HL-60 (cell line): Measurements from ENCODE around the gene ASAP3.

Source experiments
- DNase-seq, 2 experiments: peaks; one replicate each; pipeline ENCODE4 v3.0.0-alpha.2; 2010 to 2020; ENCODE audit warnings: low read depth in 1 of 2, low spot score in 1 of 2
- H3K27ac ChIP-seq: fragments of 250-450 bp; sonication (Bioruptor Pico); replicated peaks from 2 replicates; pipeline ENCODE4 v1.5.1; 2020; ENCODE audit warnings: mild to moderate bottlenecking, moderate library complexity
- H3K27me3 ChIP-seq: fragments of 250-450 bp; sonication (Bioruptor Pico); 2 replicates; pipeline ENCODE4 v1.5.1; 2021; ENCODE audit warnings: mild to moderate bottlenecking, moderate library complexity; ENCODE audit not compliant: insufficient read depth, poor library complexity, severe bottlenecking
- H3K4me3 ChIP-seq: replicated peaks from 2 replicates; pipeline ENCODE4 v1.5.1; 2011; ENCODE audit warnings: mild to moderate bottlenecking, control low read depth, low read length; ENCODE audit not compliant: insufficient read depth
- CTCF ChIP-seq: IDR thresholded peaks from one replicate; pipeline ENCODE4 v1.5.1; 2011; ENCODE audit warnings: low read length, control low read depth, inconsistent platforms; ENCODE audit not compliant: insufficient read depth
- GABPA ChIP-seq: IDR thresholded peaks from 2 replicates; pipeline ENCODE4 v1.6.1; 2012; ENCODE audit warnings: low read depth
- POLR2AphosphoS5 ChIP-seq: IDR thresholded peaks from 2 replicates; pipeline ENCODE4 v1.6.1; 2012; ENCODE audit warnings: low read depth
- REST ChIP-seq: IDR thresholded peaks from 2 replicates; pipeline ENCODE4 v1.6.1; 2012; ENCODE audit warnings: low read depth; ENCODE audit not compliant: insufficient replicate concordance
- SPI1 ChIP-seq: IDR thresholded peaks from 2 replicates; pipeline ENCODE4 v1.6.1; 2012; ENCODE audit warnings: low read depth, mild to moderate bottlenecking, borderline replicate concordance

Gene ASAP3

GRCh38 chr1:23481026-23481597 lies 2.9 kb downstream of the ASAP3 start:
- TF ChIP-seq SPI1 (no peak), CTCF (no peak), GABPA (no peak), POLR2AphosphoS5 (no peak), REST (no peak)
- Histone ChIP-seq H3K27me3 (peaks cover 46% of the 10 kb centered on the region), H3K27ac (no peak overlapping the region), H3K4me3 (no peak overlapping the region)
- DNase-seq, result no peak

DNA sequence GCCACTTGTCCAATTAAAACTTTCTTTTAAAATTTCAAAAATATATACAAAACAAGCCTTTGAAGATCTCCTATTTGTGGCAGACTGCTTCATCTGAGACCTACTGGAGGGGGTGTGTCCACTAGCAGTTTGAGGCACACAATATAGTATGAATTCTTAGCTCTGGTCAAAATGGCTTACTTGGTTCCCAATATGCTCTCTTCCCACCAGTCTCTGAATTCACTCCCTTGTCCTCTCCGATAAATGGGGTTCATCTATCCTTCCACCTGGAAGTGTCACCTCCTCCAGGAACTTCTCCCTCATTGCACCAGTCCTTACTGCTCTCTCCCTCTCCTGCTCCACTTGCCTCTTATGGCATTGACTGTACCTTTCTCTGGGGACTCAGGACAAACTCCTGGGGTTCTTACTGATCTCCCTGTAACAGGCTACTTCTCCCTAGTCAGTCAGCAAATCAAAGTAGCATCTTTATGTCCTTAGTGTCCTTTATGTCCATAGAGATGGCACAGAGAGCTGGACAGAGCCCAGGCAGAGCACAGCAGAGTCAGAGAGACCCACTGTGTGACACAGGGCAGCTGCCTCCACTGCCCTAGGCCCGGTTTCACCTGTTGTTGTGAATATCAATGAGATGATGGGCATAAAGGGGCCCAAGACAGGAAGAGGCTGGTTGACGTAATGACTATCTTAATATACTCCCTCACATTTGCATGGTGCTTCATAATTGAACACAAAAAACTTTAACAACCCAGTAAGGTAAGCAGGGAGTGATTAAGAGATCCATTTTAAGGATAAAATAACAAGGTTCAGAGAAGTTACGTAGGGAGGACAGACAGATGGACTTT lies 3.6 kb downstream of the ASAP3 start:
- DNase-seq, result no peak
- TF ChIP-seq REST (no peak), SPI1 (no peak), POLR2AphosphoS5 (no peak), CTCF (no peak), GABPA (no peak)
- peaks cover 47% of the 10 kb centered on the region for H3K27me3 ChIP-seq
- no peak overlapping the region for H3K27ac ChIP-seq
- H3K4me3 ChIP-seq, result no peak overlapping the region

- DNase-seq, result no peak
- Histone ChIP-seq H3K27ac (no peak overlapping the region), H3K4me3 (no peak overlapping the region), H3K27me3 (peaks cover 41% of the 10 kb centered on the region)
- no peak for TF ChIP-seq CTCF
- no peak for TF ChIP-seq POLR2AphosphoS5
- TF ChIP-seq SPI1, result no peak
- no peak for TF ChIP-seq GABPA
- no peak for TF ChIP-seq REST
Measured at GRCh38 chr1:23479666-23479941, 4.4 kb downstream of the ASAP3 start.
